NCI-H748 (cell line): Measurements from ENCODE around the gene ERC1.
A peak's percentile ranks its signal among the peaks of the same experiment; 100 is the strongest.
"Not testable (repeated sequence)": the region's sequence is repeated elsewhere in the genome, so short reads cannot be mapped to it uniquely, and the experiment has no call there.

ENCODE experiments used
- DNase-seq: peaks from one replicate; lab custom pipeline; 2025; ENCODE audit not compliant: unreplicated experiment; lab: John Stamatoyannopoulos, UW

Gene ERC1

DNA sequence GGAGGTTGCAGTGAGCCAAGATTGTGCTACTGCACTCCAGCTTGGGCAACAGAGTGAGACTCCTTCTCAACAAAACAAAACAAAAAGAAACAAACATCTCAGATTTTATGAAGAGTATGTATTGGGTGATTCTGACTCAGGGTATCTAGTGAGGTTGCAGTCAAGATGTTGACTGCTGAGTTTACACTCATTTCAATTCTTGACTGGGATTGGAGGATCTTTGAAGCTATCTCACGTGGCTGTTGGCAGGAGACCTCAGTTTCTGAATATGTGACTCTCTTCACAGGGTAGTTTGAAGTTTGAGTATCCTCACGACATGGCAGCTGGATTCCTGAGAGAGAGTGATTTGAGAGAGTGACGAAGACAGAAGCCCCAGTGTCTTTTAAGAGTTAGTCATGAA, 29.4 kb downstream of the ERC1 start:
- DNase-seq: no peak

- no peak for DNase-seq
Observed at GRCh38 chr12:1022032-1022970, 31.3 kb downstream of the ERC1 start.

- no peak for DNase-seq
Observed at GRCh38 chr12:1030779-1031178, 39.8 kb downstream of the ERC1 start.

- DNase-seq: no peak
Observed at GRCh38 chr12:1034243-1034642, 43.2 kb downstream of the ERC1 start.

GRCh38 chr12:1034751-1035457, 43.9 kb downstream of the ERC1 start:
- DNase-seq: no peak

DNA sequence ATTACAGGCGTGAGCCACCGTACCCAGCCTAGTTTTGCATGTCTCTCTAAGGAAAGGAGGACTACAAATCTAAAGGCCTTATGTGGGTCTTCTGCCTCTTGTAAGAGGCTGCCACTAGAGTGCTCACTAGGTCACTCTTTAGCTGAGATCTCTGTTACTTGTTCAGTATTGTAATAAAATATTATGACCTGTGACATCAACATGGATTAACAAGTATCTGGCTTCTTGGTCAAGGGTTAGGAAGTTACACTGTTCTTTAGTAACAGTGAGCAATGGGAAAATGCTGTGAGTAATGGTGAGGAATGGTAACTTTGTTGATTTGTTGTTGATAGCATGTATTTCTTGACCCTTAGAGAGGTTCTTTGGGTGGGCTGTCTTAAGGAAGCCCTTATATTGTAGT, 50.5 kb downstream of the ERC1 start:
- DNase-seq: no peak

GRCh38 chr12:1044199-1044598, 53.2 kb downstream of the ERC1 start:
- no peak for DNase-seq

DNA sequence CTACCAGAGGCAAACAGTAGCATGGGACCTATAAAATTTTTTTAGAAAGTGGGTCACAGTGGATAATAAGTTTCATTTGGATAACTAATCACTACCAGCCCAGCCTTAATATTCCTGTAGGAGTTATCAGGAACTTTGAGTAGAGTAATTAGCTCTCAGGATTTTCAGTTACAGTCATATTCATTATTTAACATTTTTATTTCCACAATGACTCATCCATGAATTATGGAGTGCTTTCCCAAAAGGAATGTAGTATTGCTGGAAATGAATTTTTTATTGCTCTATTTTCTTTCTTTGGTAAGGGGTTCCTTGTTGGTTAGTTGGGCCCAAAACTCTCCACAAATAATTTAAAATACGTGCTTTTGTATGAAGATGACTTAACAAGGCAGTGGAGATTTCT, 53.7 kb downstream of the ERC1 start:
- no peak for DNase-seq

DNA sequence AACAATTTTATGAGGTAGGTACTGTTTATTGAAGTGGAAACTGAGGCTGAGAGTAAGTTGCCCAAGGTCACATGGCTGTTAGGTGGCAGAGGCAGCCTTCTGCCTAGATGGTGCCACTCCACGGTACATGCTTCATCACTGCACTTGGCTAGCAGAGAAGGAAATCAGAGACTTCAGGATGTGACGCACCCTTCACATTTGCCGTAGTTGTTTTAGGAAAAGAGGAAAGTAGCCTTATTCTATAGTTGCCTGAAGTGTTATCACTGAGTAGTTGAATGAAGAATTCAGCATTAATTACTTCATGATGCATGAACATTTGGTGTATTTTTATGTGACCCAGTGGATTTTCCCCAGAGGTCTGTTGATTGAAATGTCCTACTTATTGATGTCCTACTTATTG, 55.7 kb downstream of the ERC1 start:
- DNase-seq: no peak

DNA sequence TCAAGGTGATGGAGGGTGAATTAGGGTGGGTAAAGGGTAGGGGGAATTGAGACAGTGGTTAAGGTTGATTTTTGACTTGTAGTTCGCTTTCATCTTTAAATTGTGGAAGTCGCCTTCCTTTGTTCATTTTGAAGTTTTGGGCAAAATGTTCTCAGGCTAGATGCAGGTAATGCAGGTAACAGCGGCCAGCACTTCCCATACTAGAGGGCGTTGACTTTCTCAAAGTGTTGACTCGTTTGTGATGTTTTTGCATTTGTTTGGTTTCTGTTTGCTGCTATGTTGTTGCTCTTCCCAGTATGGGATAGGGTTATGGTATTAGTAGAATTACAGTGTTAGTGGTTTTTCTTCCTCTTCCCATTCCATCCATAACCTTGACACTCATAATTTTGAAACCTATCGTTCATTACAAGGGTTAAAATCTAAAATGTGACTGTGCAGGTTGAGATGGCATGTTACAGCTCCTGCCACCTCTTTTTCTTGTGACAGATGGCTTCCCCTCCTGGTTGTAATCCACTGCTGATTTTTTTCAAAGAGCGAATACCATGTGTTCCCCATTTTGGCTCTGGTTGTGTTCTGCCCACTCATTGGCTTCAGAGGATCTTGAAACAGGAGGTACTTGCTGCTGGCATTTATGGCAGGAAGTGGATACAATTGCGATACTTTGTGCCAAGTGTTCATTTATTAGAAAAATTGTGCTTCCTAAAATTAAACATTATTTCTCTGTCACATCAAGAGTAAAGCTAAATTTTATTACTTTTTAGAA, 57.1 kb downstream of the ERC1 start:
- no peak for DNase-seq

DNA sequence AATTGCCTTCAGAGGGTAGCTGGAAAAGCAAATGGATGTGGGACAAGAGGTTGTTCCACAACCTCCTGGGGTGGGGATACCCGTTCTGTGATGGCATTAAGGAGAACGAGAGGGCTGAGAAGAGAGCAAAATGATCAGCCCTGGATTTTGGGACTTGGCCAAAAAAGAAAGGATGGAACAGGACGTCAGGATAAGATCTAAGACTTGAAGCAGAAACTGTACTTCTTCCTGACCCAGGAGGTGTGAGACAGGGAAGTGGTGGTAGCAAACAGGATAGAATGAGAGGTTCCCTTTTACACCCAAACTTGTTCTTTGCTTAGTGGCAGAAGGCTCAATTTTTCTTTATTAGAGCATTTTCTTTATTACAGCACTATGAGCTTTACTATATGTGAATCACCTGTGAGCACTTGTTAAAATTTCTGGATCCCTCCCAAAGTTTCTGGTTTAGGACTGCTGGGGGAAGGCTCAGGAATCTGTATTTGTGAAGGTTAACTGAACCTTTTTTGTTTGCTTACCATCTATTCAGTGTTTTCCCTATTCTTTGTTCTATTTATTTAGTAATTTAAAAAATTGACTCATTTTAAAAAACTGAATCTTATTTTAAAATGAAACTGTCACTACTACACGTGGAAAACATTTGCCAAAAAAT, 59.2 kb downstream of the ERC1 start:
- DNase-seq: no peak

- not testable (repeated sequence) for DNase-seq
Observed at GRCh38 chr12:1051672-1052071, 60.6 kb downstream of the ERC1 start.

DNA sequence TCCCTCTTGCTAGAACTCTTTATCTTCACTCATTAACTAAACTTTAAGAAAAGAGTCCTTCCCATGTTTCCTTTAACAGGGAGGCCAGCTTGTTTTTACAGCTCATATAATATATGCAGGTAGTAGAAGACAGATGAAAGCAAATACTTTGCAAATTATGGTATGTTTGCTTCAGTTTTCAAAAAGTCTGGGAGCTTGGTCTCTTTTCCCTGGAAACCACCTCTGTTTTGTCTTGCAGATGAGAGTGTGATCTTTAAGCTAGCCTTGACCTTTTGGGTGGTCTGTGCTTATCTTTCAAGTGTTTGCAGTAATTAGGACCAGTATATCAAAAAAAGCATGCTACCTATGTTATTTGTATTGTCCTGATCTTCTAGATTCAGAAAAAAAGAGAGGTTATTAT, 62.7 kb downstream of the ERC1 start:
- no peak for DNase-seq

- DNase-seq: peak; percentile 22
Observed at GRCh38 chr12:1054117-1054870, 63.3 kb downstream of the ERC1 start.

- no peak for DNase-seq
Observed at GRCh38 chr12:1056390-1056789, 65.4 kb downstream of the ERC1 start.

- DNase-seq: no peak
Observed at GRCh38 chr12:1058423-1058822, 67.4 kb downstream of the ERC1 start.

- no peak for DNase-seq
Observed at GRCh38 chr12:1059162-1059561, 68.1 kb downstream of the ERC1 start.

DNA sequence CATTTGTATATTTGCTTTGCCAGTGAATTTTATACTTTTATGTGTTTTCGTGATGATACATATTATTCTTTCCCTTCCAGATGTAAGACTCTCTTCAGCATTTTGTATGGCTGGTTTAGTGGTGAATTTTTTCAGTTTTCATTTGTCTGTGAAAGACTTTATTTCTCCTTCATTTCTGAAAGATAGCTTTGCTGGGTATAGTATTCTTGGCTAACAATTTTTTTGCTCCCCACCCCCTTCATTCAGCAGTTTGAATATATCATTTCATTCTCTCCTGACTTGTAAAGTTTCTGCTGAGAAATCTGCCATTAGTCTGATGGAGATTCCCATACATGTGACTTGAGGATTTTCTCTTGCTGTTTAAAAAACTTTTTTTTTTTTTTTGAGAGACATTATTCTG, 72.8 kb downstream of the ERC1 start:
- no peak for DNase-seq

DNA sequence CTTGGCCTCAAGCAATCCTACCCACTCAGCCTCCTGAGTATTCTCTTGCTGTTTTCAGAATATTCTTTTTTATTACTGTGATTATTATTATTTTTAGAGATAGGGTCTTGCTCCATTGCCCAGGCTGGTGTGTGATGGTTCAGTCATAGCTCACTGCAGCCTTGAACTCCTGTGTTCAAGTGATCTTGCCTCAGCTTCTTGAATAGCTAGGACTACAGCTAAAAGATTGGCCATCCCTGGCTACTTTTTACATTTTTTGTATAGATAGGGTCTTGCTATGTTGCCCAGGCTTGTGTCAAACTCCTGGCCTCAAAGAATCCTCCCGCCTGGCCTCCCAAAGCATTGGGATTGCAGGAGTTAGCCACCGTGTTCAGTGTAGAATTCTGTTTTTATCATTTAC, 73.3 kb downstream of the ERC1 start:
- no peak for DNase-seq

- DNase-seq: no peak
Observed at GRCh38 chr12:1065629-1066028, 74.6 kb downstream of the ERC1 start.
